Kidney epithelial cell (primary cell): ENCODE results near the gene KLHL41. TPM values are rescaled to one million over a fixed set of nuclear protein-coding genes. Genes with fewer than 3 reads are reported as not detected.
A peak's percentile ranks its signal among the peaks of the same experiment; 100 is the strongest.

Experiments
- DNase-seq: peaks from one replicate; pipeline ENCODE4 v3.0.0-alpha.2; 2010; ENCODE audit warnings: low read depth
- H3K27me3 ChIP-seq: 2 replicates; pipeline ENCODE4 v1.6.0; 2011; ENCODE audit warnings: low read length; ENCODE audit not compliant: control insufficient read depth, insufficient read depth
- H3K36me3 ChIP-seq: 2 replicates; pipeline ENCODE4 v1.5.1; 2011; ENCODE audit warnings: low read length; ENCODE audit not compliant: control insufficient read depth, insufficient read depth
- H3K4me3 ChIP-seq: 2 replicates; pipeline ENCODE4 v1.5.1; 2011; ENCODE audit warnings: low read depth, mild to moderate bottlenecking, control low read depth, low read length
- total RNA-seq: library from RNA; depleted of rRNA; stranded (reverse); fragments of >200 nt; gene quantifications from 2 replicates; pipeline ENCODE4 v1.2.3, GENCODE V29; 2015
- TF ChIP-seq, protein P1 (sequence below): IDR thresholded peaks from 2 replicates; pipeline ENCODE4 v1.5.1; 2011; ENCODE audit warnings: mild to moderate bottlenecking, moderate library complexity, low read length, control low read depth, inconsistent platforms; ENCODE audit not compliant: insufficient read depth, poor library complexity, severe bottlenecking

The KLHL41 gene
- total RNA-seq, 1 donor from 2014 or later, result 0.29 TPM

DNA sequence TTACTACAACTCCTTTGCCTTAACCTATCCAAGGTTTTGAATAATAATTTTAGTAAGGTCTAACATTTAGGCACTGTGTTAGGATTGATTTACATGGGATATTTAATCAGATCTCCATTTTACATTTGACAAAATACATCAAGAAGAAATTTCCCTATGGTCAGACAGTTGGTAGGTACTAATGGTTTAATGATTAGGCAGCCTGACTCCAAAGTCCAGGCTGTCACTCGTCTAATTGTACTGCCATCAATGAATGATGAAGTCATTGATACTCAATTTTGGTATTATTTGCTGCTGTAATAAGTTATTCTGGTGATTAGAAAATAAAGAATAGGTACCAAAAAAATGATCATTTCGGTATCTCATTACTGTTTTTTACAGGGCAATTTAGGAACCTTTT is 16.1 kb upstream of the KLHL41 start:
- H3K4me3 ChIP-seq, result no peak overlapping the region
- DNase-seq, result no peak
- H3K36me3 ChIP-seq, result no peaks in the 10 kb centered on the region
- TF ChIP-seq, protein P1, sequence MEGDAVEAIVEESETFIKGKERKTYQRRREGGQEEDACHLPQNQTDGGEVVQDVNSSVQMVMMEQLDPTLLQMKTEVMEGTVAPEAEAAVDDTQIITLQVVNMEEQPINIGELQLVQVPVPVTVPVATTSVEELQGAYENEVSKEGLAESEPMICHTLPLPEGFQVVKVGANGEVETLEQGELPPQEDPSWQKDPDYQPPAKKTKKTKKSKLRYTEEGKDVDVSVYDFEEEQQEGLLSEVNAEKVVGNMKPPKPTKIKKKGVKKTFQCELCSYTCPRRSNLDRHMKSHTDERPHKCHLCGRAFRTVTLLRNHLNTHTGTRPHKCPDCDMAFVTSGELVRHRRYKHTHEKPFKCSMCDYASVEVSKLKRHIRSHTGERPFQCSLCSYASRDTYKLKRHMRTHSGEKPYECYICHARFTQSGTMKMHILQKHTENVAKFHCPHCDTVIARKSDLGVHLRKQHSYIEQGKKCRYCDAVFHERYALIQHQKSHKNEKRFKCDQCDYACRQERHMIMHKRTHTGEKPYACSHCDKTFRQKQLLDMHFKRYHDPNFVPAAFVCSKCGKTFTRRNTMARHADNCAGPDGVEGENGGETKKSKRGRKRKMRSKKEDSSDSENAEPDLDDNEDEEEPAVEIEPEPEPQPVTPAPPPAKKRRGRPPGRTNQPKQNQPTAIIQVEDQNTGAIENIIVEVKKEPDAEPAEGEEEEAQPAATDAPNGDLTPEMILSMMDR, result no peak
- H3K27me3 ChIP-seq, result no peaks in the 10 kb centered on the region

DNA sequence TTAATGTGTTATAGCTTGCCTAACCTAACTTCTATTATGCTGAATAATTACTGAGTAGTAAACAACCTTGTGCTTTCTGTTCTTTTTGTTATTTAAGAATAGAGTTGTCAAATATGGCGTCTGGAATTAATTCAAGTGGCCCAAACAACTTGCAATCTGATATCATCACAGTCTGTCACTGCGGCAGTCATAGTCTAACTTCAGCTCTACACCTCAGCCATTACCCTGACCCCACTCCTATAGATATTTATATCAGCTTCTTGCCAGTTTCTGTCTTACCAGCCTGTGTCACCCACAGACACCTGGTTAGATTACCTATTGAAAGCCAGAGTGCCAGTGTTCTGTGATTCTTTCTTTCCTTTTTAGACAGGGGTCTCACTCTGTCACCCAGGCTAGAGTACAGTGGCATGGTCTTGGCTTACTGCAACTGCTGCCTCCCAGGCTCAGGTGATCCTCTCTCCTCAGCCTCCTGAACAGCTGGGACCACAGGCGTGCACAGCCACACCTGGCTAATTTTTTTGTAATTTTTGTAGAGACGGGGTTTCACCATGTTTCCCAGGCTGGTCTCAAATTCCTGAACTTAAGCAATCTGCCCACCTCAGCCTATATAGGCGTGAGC is 14.1 kb upstream of the KLHL41 start:
- TF ChIP-seq, protein P1, result no peak
- H3K36me3 ChIP-seq, result no peaks in the 10 kb centered on the region

DNA sequence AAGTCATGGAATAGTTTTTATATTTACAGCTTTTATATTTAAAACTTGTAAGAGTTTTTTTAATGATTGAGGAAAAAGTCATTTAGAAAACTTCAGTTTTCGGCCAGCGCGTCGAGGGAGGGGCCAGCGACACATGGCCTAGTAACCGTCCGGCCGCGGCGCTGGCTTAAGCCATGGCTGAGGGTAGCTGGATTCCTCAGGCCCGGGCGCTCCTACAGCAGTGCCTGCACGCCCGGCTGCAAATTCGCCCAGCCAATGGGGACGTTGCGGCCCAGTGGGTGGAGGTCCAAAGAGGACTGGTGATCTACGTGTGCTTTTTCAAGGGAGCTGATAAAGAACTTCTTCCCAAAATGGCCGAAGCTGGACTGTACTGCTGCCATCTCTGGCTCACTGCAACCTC is 4.9 kb upstream of the KLHL41 start:
- Histone ChIP-seq H3K4me3 (no peak overlapping the region), H3K27me3 (no peaks in the 10 kb centered on the region), H3K36me3 (no peaks in the 10 kb centered on the region)
- TF ChIP-seq, protein P1, result no peak
- no peak for DNase-seq

More for the DNA sequence above, 14.1 kb upstream of the KLHL41 start:
- no peaks in the 10 kb centered on the region for H3K27me3 ChIP-seq
- H3K4me3 ChIP-seq, result no peak overlapping the region
- no peak for DNase-seq

DNA sequence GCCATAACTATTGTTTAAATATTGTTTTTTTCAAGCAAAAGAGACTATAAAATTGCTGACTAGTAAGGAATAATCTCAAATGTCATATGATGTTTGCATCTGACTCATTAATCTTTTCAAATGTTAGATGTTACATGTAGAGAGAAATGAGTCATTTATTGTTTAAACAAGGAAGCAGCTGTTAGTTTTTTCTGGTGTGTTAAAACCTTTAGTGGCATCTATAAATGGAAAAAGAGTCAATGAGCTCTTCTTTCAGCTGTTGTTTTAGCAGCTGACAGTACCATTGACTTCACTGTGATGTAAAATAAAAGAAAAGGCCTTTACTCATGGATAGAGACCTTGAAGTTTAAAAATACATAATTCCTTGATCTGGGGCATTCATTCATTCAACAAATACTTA is 1.8 kb upstream of the KLHL41 start:
- TF ChIP-seq, protein P1, result no peak
- peak; percentile 31 for DNase-seq
- Histone ChIP-seq H3K36me3 (no peaks in the 10 kb centered on the region), H3K27me3 (no peaks in the 10 kb centered on the region), H3K4me3 (no peak overlapping the region)

DNA sequence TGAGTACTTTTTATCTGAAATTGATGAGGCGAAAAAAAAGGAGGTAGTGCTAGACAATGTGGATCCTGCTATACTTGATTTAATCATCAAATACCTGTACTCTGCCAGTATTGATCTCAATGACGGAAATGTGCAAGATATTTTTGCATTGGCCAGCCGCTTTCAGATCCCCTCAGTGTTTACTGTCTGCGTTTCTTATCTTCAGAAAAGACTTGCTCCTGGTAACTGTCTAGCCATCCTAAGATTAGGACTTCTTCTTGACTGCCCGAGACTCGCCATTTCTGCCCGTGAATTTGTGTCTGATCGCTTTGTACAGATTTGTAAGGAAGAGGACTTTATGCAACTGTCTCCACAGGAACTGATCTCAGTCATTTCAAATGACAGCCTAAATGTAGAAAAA is 453 bp downstream of the KLHL41 start:
- no peak overlapping the region for H3K4me3 ChIP-seq
- TF ChIP-seq, protein P1, result no peak
- DNase-seq, result no peak
- H3K36me3 ChIP-seq, result no peaks in the 10 kb centered on the region
- H3K27me3 ChIP-seq, result no peaks in the 10 kb centered on the region

DNA sequence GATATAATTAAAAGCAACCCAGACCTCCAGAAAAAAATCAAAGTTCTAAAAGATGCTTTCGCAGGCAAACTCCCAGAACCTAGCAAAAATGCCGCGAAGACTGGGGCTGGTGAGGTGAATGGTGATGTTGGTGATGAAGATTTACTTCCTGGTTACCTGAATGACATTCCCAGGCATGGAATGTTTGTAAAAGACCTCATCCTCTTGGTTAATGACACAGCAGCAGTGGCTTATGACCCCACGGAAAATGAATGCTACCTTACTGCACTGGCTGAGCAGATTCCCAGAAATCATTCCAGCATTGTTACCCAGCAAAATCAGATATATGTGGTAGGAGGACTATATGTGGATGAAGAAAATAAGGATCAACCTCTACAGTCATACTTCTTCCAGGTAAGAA is 994 bp downstream of the KLHL41 start:
- Histone ChIP-seq H3K27me3 (no peaks in the 10 kb centered on the region), H3K4me3 (no peak overlapping the region), H3K36me3 (no peaks in the 10 kb centered on the region)
- TF ChIP-seq, protein P1, result no peak
- DNase-seq, result no peak
